ENCODE results near the gene NPM1. TPM values are rescaled to one million over a fixed set of nuclear protein-coding genes. Genes with fewer than 3 reads are reported as not detected.
"Not testable (repeated sequence)": the region's sequence is repeated elsewhere in the genome, so short reads cannot be mapped to it uniquely, and the experiment has no call there.

The NPM1 gene
- total RNA-seq, 3 donors from 2014 or later = 404 to 623 (median 596) TPM

DNA sequence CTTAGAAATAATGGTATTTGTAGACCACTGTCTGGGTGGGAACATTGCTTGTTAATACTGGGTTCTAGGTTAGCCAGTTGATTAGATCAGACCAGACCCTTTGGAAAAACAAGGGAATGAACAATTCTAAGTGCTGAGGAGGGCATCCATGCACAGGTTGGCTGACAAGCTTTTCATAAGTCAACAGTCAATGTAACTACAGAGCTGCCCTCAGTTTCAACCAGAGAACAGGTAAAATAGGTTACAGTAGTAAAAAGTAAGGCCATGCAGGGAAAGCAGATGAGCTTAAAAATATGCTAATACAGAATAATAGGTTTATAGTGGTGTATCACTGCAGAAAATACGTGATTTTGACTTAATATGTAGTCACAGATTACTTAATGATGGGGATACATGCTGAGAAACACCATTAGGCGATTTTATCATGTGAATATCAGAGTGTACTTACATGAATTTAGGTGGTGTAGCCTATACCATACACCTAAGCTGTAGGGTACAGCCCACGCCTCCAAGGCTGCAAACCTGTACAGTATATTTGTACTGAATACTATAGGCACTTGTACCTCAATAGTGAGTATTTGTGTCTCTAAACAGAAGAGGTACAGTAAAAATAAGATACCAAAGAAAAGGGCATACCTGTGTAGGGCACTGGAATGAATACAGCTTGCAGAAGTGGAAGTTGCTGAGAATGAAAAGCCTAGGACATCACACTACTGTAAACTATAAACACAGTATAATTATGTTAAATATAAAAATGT, 25.7 kb downstream of the NPM1 start:
- H3K4me1 ChIP-seq (ENCODE audit: low read depth) = no peaks in the 10 kb centered on the region
- DNase-seq (no peak), ATAC-seq (no peak)
- no peak overlapping the region for H3K4me3 ChIP-seq
- H3K9me3 ChIP-seq = no peaks in the 10 kb centered on the region
- intact Hi-C loops (cut with DNase I, micrococcal nuclease) = loop anchor here in 1 of 2 donors (10.0 kb wide), 1 partner anchor 481 kb away; no protein-coding TSS in a partner anchor
- no peaks in the 10 kb centered on the region for H3K36me3 ChIP-seq (ENCODE audit: low read depth)
- TF ChIP-seq, protein P1, sequence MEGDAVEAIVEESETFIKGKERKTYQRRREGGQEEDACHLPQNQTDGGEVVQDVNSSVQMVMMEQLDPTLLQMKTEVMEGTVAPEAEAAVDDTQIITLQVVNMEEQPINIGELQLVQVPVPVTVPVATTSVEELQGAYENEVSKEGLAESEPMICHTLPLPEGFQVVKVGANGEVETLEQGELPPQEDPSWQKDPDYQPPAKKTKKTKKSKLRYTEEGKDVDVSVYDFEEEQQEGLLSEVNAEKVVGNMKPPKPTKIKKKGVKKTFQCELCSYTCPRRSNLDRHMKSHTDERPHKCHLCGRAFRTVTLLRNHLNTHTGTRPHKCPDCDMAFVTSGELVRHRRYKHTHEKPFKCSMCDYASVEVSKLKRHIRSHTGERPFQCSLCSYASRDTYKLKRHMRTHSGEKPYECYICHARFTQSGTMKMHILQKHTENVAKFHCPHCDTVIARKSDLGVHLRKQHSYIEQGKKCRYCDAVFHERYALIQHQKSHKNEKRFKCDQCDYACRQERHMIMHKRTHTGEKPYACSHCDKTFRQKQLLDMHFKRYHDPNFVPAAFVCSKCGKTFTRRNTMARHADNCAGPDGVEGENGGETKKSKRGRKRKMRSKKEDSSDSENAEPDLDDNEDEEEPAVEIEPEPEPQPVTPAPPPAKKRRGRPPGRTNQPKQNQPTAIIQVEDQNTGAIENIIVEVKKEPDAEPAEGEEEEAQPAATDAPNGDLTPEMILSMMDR (IDR thresholded peaks at IDR 0.05) = no peak

DNA sequence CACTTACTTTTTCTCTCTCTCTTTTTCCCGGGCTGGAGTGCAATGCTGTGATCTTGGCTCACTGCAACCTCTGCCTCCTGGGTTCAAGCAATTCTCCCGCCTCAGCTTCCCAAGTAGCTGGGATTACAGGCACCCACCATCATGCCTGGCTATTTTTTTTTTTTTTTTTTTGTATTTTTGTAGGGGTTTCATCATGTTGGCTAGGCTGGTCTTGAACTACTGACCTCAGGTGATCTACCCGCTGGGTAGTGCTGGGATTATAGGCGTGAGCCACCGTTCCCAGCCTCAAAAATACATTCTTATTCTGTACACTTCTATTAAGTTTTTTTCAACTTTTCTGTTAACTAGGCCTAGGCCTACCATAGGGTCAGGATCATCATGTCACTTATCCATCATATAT, 26.3 kb downstream of the NPM1 start:
- H3K9me3 ChIP-seq; H3K36me3 ChIP-seq (ENCODE audit: low read depth); DNase-seq; H3K4me3 ChIP-seq; ATAC-seq; H3K4me1 ChIP-seq (ENCODE audit: low read depth): not testable (repeated sequence)
- intact Hi-C loops (cut with DNase I, micrococcal nuclease) = loop anchor here in 1 of 2 donors (10.0 kb wide), 1 partner anchor 481 kb away; no protein-coding TSS in a partner anchor

DNA sequence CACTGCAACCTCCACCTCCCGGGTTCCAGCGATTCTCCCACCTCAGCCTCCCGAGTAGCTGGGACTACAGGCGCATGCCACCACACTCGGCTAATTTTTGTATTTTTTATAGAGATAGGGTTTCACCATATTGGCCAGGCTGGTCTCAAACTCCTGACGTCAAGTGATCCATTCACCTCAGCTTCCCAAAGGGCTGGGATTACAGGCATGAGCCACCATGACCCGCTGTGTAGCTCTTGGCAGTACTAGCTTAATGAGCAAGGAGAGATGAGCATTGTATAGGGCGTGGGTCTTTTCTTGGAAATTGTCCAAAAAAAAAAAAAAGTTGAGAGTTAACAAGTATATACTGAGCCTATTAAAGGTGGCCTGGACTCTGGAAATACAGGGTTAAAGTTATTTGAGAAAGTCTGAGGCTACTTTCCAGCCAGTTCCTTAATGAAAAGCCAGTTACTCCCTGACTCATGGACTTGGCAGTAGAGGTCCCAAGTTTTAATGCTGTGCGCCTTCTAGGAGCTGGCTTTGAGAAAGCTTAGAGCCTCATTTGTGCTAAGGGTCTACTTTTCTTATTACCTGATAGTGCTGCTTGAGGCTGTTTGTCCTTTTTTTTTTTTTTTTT, 27.6 kb downstream of the NPM1 start:
- TF ChIP-seq, protein P1 (IDR thresholded peaks at IDR 0.05) = no peak
- no peak for ATAC-seq
- H3K4me1 ChIP-seq (ENCODE audit: low read depth) = peaks cover 12% of the 10 kb centered on the region
- H3K36me3 ChIP-seq (ENCODE audit: low read depth) = no peaks in the 10 kb centered on the region
- DNase-seq = peak in 1 of 3 donors; percentile 5
- intact Hi-C loops (cut with DNase I, micrococcal nuclease) = loop anchor here (5.0 to 10.0 kb wide), 2 partner anchors 480 to 492 kb away; no protein-coding TSS in a partner anchor
- no peaks in the 10 kb centered on the region for H3K9me3 ChIP-seq
- H3K4me3 ChIP-seq = no peak overlapping the region

DNA sequence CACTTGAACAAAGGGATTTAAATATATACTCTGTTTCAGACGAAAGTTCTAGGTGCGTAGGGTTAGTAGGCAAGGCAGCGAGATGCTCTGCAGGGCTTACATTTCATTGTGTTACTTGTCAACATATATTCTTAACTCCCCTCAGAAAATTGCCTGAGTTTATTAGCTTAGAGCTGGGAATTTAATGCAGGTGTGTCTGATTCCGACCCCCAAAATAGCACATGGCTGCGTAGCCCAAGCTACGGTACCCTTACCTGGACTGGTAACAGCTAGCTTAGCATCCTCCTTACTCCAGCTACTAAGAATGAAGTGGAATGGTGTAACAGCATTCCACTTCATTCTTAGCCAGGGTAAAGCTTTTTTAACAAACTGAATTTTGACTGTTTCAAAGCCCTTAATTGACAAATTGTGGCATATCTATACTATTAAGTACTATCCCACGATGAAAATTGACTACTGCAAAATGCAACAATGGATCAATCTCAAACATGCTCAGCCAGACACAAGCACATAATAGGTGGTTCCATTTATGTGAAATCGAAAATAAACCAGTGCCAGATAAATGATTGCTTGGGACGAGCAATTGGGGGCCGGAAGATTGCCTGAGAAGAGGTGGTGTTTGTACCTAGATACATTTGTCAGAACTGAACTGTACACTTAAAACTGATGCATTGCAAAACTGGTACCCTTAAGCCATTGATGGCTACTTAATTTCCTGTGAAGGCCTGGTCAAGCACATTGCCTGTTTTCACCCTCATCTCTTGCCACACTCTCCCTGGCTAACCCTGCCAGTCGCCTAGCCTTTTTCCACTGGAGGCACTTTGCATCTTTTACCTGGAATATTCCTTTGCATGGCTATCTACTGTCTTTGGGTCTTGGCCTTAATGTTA, 28.8 kb downstream of the NPM1 start:
- DNase-seq (no peak), ATAC-seq (no peak)
- intact Hi-C loops (cut with DNase I, micrococcal nuclease) = loop anchor here (5.0 to 10.0 kb wide), 2 partner anchors 478 to 491 kb away; no protein-coding TSS in a partner anchor
- Histone ChIP-seq H3K36me3 (ENCODE audit: low read depth) (no peaks in the 10 kb centered on the region), H3K4me3 (no peak overlapping the region), H3K9me3 (no peaks in the 10 kb centered on the region), H3K4me1 (ENCODE audit: low read depth) (peaks cover 23% of the 10 kb centered on the region)
- TF ChIP-seq, protein P1 (IDR thresholded peaks at IDR 0.05) = no peak

DNA sequence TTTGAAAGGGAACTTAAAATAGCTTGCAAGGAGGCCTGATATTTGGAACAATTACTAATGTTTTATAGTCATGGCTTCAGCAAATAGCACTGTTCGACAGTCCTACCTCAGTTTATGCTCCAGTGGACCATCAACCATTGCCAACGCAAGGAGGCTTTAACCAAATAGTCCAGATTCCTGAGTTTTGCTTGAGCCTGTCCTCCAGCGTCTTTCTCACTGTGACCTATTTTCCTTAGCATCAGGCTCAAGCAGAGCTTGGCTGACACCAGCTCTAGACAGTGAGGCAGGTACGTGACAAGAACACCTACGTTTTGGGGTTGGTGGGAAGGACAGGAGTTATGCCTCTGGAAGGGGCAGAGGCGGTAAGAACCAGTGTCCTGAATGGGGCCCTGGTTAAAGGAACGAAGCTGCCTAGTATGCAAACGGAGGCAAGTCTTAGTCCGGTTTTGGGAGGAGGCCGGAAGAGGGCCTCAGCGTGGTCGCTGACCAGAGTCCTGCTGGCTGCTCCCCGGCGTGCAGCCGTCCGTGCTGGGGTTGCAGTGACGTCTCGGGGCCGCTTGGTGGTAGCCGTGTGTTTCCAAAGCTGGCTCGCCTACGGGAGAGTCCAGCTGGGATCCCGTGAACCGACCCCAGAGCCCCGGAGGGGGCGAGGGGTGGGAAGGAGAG, 30.8 kb downstream of the NPM1 start:
- DNase-seq (peak; percentile 75 to 85 (median 77)), ATAC-seq (peak; percentile 86)
- H3K36me3 ChIP-seq (ENCODE audit: low read depth) = no peaks in the 10 kb centered on the region
- H3K4me1 ChIP-seq (ENCODE audit: low read depth) = peaks cover 23% of the 10 kb centered on the region
- no peaks in the 10 kb centered on the region for H3K9me3 ChIP-seq
- H3K4me3 ChIP-seq = no peak overlapping the region
- intact Hi-C loops (cut with DNase I, micrococcal nuclease) = loop anchor here (5.0 to 10.0 kb wide), 2 partner anchors 476 to 489 kb away; no protein-coding TSS in a partner anchor
- TF ChIP-seq, protein P1 (IDR thresholded peaks at IDR 0.05) = peak; percentile 89

Data from mucosa of descending colon (tissue), 3 donors.